ENCODE data around the gene TMEM161B. TPM values are rescaled to one million over a fixed set of nuclear protein-coding genes. Genes with fewer than 3 reads are reported as not detected.
"Not testable (repeated sequence)": the region's sequence is repeated elsewhere in the genome, so short reads cannot be mapped to it uniquely, and the experiment has no call there.

The TMEM161B gene
- polyA plus RNA-seq, 1 donor = 11.8 TPM

- DNase-seq = not testable (repeated sequence)
Measured at GRCh38 chr5:88177486-88177885, 91.2 kb downstream of the TMEM161B start.

- DNase-seq = no peak
Measured at GRCh38 chr5:88172847-88173758, 95.5 kb downstream of the TMEM161B start.

GRCh38 chr5:88159591-88159990 is 109.1 kb downstream of the TMEM161B start:
- DNase-seq = no peak

- no peak for DNase-seq
Measured at GRCh38 chr5:88158056-88158455, 110.6 kb downstream of the TMEM161B start.

GRCh38 chr5:88154891-88155290 is 113.8 kb downstream of the TMEM161B start:
- DNase-seq = no peak

GRCh38 chr5:88150747-88151146 is 117.9 kb downstream of the TMEM161B start:
- no peak for DNase-seq

GRCh38 chr5:88145611-88146467 is 122.8 kb downstream of the TMEM161B start:
- DNase-seq = no peak

GRCh38 chr5:88145221-88145610 is 123.4 kb downstream of the TMEM161B start:
- no peak for DNase-seq
